ENCODE data around the gene INPP5A.

DNA sequence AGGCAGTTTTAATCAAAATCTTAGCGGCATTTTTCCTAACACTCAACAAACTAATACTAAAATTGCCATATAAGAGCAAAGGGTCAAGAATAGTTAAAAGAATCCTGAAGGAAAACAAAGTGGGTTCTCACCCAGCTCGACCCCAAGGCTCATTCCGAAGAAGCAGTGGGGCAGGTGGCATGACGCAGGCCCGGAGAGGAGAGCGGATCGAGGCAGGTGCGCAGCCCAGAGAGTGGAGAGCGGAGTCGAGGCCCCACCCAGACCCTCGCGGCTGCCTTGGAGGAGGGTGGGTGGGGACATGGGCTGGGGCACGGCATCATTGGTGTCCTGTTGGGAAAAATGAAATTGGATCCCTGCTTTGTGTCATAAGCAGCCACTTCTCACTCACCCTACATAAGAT lies 109.8 kb downstream of the INPP5A start:
- TF ChIP-seq POLR2AphosphoS5 (IDR thresholded peaks at IDR 0.05; ENCODE audit: low read depth, low read length) (no peak), POLR2A (IDR thresholded peaks at IDR 0.05; ENCODE audit: low read depth, low read length) (no peak), TAF1 (IDR thresholded peaks at IDR 0.05; ENCODE audit: low read depth, low read length) (no peak)
